Measurements from ENCODE around the gene MTX1.
"Not testable (repeated sequence)": the region's sequence is repeated elsewhere in the genome, so short reads cannot be mapped to it uniquely, and the experiment has no call there.

Gene MTX1

GRCh38 chr1:155241069-155241679 is 32.7 kb downstream of the MTX1 start:
- peak; percentile 72 for DNase-seq (ENCODE audit: low spot score)

- DNase-seq (ENCODE audit: low spot score), result no peak
Observed at GRCh38 chr1:155241841-155242264, 33.4 kb downstream of the MTX1 start.

GRCh38 chr1:155242805-155243358 is 34.4 kb downstream of the MTX1 start:
- no peak for DNase-seq (ENCODE audit: low spot score)

GRCh38 chr1:155244368-155245162 is 36.1 kb downstream of the MTX1 start:
- DNase-seq (ENCODE audit: low spot score), result peak; percentile 97

GRCh38 chr1:155245163-155245524 is 36.6 kb downstream of the MTX1 start:
- DNase-seq (ENCODE audit: low spot score), result no peak

- not testable (repeated sequence) for DNase-seq (ENCODE audit: low spot score)
Observed at GRCh38 chr1:155246796-155247195, 38.3 kb downstream of the MTX1 start.

- no peak for DNase-seq (ENCODE audit: low spot score)
Observed at GRCh38 chr1:155247667-155248553, 39.4 kb downstream of the MTX1 start.

GRCh38 chr1:155250246-155250632 is 41.7 kb downstream of the MTX1 start:
- no peak for DNase-seq (ENCODE audit: low spot score)

- peak; percentile 90 for DNase-seq (ENCODE audit: low spot score)
Observed at GRCh38 chr1:155250633-155251449, 42.3 kb downstream of the MTX1 start.

GRCh38 chr1:155251566-155251965 is 43.1 kb downstream of the MTX1 start:
- no peak for DNase-seq (ENCODE audit: low spot score)

GRCh38 chr1:155253208-155253607 is 44.7 kb downstream of the MTX1 start:
- DNase-seq (ENCODE audit: low spot score), result no peak

GRCh38 chr1:155253797-155254196 is 45.3 kb downstream of the MTX1 start:
- DNase-seq (ENCODE audit: low spot score), result no peak

- no peak for DNase-seq (ENCODE audit: low spot score)
Observed at GRCh38 chr1:155254228-155254713, 45.8 kb downstream of the MTX1 start.

GRCh38 chr1:155254714-155255242 is 46.3 kb downstream of the MTX1 start:
- DNase-seq (ENCODE audit: low spot score), result no peak

GRCh38 chr1:155255243-155256007 is 46.9 kb downstream of the MTX1 start, which contains the start of gene ENTREP3:
Gene ENTREP3, minus strand, starts transcription at chr1:155255483. Its CDS starts 606 bp downstream, at chr1:155254877.
- DNase-seq (ENCODE audit: low spot score), result peak; percentile 76

- no peak for DNase-seq (ENCODE audit: low spot score)
Observed at GRCh38 chr1:155256058-155256852, 47.8 kb downstream of the MTX1 start.

- no peak for DNase-seq (ENCODE audit: low spot score)
Observed at GRCh38 chr1:155260276-155260675, 51.8 kb downstream of the MTX1 start.

GRCh38 chr1:155261493-155261851 is 53.0 kb downstream of the MTX1 start:
- peak; percentile 44 for DNase-seq (ENCODE audit: low spot score)

Data from kidney capillary endothelial cell (primary cell).